ENCODE data around the gene TNFRSF21. TPM values are rescaled to one million over a fixed set of nuclear protein-coding genes. Genes with fewer than 3 reads are reported as not detected.

Gene TNFRSF21
- total RNA-seq, 2 experiments from 2014 or later, result 28.1 to 36.5 TPM

DNA sequence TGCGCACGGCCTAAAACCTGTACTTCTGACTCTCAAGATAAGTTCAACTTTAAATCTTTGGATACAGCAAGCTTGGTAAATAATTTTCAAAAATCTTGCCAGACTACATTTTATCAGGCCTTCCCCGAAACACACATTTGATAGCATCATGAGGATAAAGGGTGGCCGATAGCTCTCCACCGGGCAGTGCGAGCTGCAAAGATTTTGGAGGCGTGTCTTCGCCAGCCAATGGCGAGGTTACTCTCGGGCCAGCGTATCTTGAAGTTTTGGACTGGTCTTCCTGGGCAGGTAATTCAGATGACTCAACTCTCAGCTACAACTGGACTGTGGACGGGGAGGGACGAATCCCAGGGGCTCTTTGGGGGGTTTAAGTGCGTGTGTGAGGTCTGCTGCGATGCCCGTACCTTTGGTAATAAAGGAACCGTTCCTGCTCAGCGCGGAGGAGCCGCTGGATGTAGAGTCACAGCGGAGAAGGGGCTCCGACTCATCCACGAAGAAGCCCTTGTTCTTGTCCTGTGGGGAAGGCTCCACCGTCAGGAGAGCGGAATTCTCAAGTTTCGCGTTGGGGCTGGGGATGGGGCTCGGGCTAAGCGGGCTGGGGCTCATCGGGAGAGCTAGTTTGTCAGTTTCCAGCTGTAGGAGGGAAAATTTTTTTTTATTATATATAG is 75.3 kb downstream of the TNFRSF21 start:
- no peak for DNase-seq (ENCODE audit: low spot score)
- Histone ChIP-seq H3K79me2 (ENCODE audit: insufficient read depth, low read depth, low read length) (peaks cover 16% of the 10 kb centered on the region; the same call in 1 of the 2 replicates), H3K9me3 (ENCODE audit: low read length) (no peaks in the 10 kb centered on the region), H2AFZ (ENCODE audit: low read length) (no peak overlapping the region), H3K9me2 (ENCODE audit: insufficient read depth, low read length) (no peaks in the 10 kb centered on the region), H3K4me2 (ENCODE audit: low read length) (no peak overlapping the region), H3K4me3 (ENCODE audit: low read depth, low read length, poor library complexity, severe bottlenecking) (no peak overlapping the region), H3K36me3 (ENCODE audit: insufficient read depth, low read length) (peaks cover 70% of the 10 kb centered on the region), H3K4me1 (ENCODE audit: insufficient read depth, low read length, poor library complexity, severe bottlenecking) (peaks cover 21% of the 10 kb centered on the region), H3K27ac (ENCODE audit: low read depth, low read length, poor library complexity, severe bottlenecking) (no peak overlapping the region), H4K20me1 (ENCODE audit: insufficient read depth, low read length) (no peaks in the 10 kb centered on the region)
- no peak for TF ChIP-seq EZH2phosphoT487 (IDR thresholded peaks at IDR 0.05; ENCODE audit: borderline replicate concordance, low read depth, low read length)
- TF ChIP-seq, protein P1, sequence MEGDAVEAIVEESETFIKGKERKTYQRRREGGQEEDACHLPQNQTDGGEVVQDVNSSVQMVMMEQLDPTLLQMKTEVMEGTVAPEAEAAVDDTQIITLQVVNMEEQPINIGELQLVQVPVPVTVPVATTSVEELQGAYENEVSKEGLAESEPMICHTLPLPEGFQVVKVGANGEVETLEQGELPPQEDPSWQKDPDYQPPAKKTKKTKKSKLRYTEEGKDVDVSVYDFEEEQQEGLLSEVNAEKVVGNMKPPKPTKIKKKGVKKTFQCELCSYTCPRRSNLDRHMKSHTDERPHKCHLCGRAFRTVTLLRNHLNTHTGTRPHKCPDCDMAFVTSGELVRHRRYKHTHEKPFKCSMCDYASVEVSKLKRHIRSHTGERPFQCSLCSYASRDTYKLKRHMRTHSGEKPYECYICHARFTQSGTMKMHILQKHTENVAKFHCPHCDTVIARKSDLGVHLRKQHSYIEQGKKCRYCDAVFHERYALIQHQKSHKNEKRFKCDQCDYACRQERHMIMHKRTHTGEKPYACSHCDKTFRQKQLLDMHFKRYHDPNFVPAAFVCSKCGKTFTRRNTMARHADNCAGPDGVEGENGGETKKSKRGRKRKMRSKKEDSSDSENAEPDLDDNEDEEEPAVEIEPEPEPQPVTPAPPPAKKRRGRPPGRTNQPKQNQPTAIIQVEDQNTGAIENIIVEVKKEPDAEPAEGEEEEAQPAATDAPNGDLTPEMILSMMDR (conservative IDR thresholded peaks at IDR 0.05; ENCODE audit: low read length), result no peak
- POLR2A ChIA-PET, result interaction anchor here (0.7 to 1.6 kb wide), 2 partner anchors 29 to 72 kb away, joined by 4 read pairs; no protein-coding TSS in a partner anchor
- intact Hi-C loops (cut with micrococcal nuclease; ENCODE audit: unreplicated experiment), result no loop called here
- CTCF ChIA-PET (ENCODE audit: unreplicated experiment), result no interaction called here
- BruUV-seq (replicated peaks), result no TSS peak

GRCh38 chr6:47231151-47231550 is 78.6 kb downstream of the TNFRSF21 start:
- Histone ChIP-seq H3K36me3 (ENCODE audit: insufficient read depth, low read length) (peaks cover 58% of the 10 kb centered on the region), H3K27ac (ENCODE audit: low read depth, low read length, poor library complexity, severe bottlenecking) (no peak overlapping the region), H3K9me2 (ENCODE audit: insufficient read depth, low read length) (no peaks in the 10 kb centered on the region), H2AFZ (ENCODE audit: low read length) (no peak overlapping the region), H3K4me3 (ENCODE audit: low read depth, low read length, poor library complexity, severe bottlenecking) (no peak overlapping the region), H3K4me2 (ENCODE audit: low read length) (no peak overlapping the region), H3K9me3 (ENCODE audit: low read length) (no peaks in the 10 kb centered on the region), H3K79me2 (ENCODE audit: insufficient read depth, low read depth, low read length) (no peaks in the 10 kb centered on the region), H3K4me1 (ENCODE audit: insufficient read depth, low read length, poor library complexity, severe bottlenecking) (peaks cover 7% of the 10 kb centered on the region), H4K20me1 (ENCODE audit: insufficient read depth, low read length) (no peaks in the 10 kb centered on the region)
- ChIA-PET CTCF (ENCODE audit: unreplicated experiment) (no interaction called here), POLR2A (no interaction called here)
- no peak for TF ChIP-seq EZH2phosphoT487 (IDR thresholded peaks at IDR 0.05; ENCODE audit: borderline replicate concordance, low read depth, low read length)
- TF ChIP-seq, protein P1 (conservative IDR thresholded peaks at IDR 0.05; ENCODE audit: low read length), result no peak
- intact Hi-C loops (cut with micrococcal nuclease; ENCODE audit: unreplicated experiment), result no loop called here
- no TSS peak for BruUV-seq (replicated peaks)
- no peak for DNase-seq (ENCODE audit: low spot score)

GRCh38 chr6:47230579-47230978 is 79.1 kb downstream of the TNFRSF21 start:
- H4K20me1 ChIP-seq (ENCODE audit: insufficient read depth, low read length), result no peaks in the 10 kb centered on the region
- no peak overlapping the region for H3K4me3 ChIP-seq (ENCODE audit: low read depth, low read length, poor library complexity, severe bottlenecking)
- no peaks in the 10 kb centered on the region for H3K79me2 ChIP-seq (ENCODE audit: insufficient read depth, low read depth, low read length)
- TF ChIP-seq, protein P1 (conservative IDR thresholded peaks at IDR 0.05; ENCODE audit: low read length), result no peak
- TF ChIP-seq EZH2phosphoT487 (IDR thresholded peaks at IDR 0.05; ENCODE audit: borderline replicate concordance, low read depth, low read length), result no peak
- POLR2A ChIA-PET, result interaction anchor here (0.6 to 1.4 kb wide), 3 partner anchors 8 to 27 kb away, joined by 3 to 5 read pairs (median 5); no protein-coding TSS in a partner anchor
- H3K36me3 ChIP-seq (ENCODE audit: insufficient read depth, low read length), result peaks cover 58% of the 10 kb centered on the region
- no TSS peak for BruUV-seq (replicated peaks)
- no peak overlapping the region for H3K4me2 ChIP-seq (ENCODE audit: low read length)
- no peak overlapping the region for H2AFZ ChIP-seq (ENCODE audit: low read length)
- no peaks in the 10 kb centered on the region for H3K9me2 ChIP-seq (ENCODE audit: insufficient read depth, low read length)
- no peak for DNase-seq (ENCODE audit: low spot score)
- no peak overlapping the region for H3K27ac ChIP-seq (ENCODE audit: low read depth, low read length, poor library complexity, severe bottlenecking)
- no peaks in the 10 kb centered on the region for H3K9me3 ChIP-seq (ENCODE audit: low read length)
- H3K4me1 ChIP-seq (ENCODE audit: insufficient read depth, low read length, poor library complexity, severe bottlenecking), result peaks cover 1% of the 10 kb centered on the region
- intact Hi-C loops (cut with micrococcal nuclease; ENCODE audit: unreplicated experiment), result no loop called here
- CTCF ChIA-PET (ENCODE audit: unreplicated experiment), result no interaction called here
